HEK293 (cell line): ENCODE measurements around the gene PGAP1.

Experiments
- CTCF ChIA-PET: fragments of 350-600 bp; formaldehyde crosslinking; extraction: SDS; loops from one replicate; lab custom pipeline; 2021; ENCODE audit warnings: antibody characterized with exemption; lab: Yijun Ruan, JAX
- POLR2A ChIA-PET: fragments of 300-600 bp; formaldehyde crosslinking; extraction: SDS; loops from one replicate; lab custom pipeline; 2020; ENCODE audit warnings: antibody characterized with exemption, inconsistent platforms; lab: Yijun Ruan, JAX
- H3K27ac ChIP-seq: fragments of 200-500 bp; sonication (Bioruptor generic); 2 replicates; pipeline ENCODE4 v1.5.1; 2014; ENCODE audit warnings: low read depth, low read length, control low read depth, inconsistent platforms; ENCODE audit errors: extremely low read depth
- H3K36me3 ChIP-seq, 2 experiments: fragments of 200-500 bp in 1 of 2; sonication (Bioruptor generic) in 1 of 2; 1 replicate in 1 of 2; 2 replicates in 1 of 2; pipeline ENCODE4 v1.5.1; 2014 to 2017; ENCODE audit warnings: inconsistent platforms in 2 of 2, low read length in 2 of 2; ENCODE audit not compliant: control insufficient read depth in 2 of 2, insufficient read depth in 1 of 2
- H3K4me1 ChIP-seq: fragments of 200-500 bp; sonication (Bioruptor generic); 2 replicates; pipeline ENCODE4 v1.5.1; 2014; ENCODE audit warnings: mild to moderate bottlenecking, low read length, inconsistent platforms; ENCODE audit not compliant: control insufficient read depth, insufficient read depth
- H3K4me3 ChIP-seq: 2 replicates; pipeline ENCODE4 v1.5.1; 2011; ENCODE audit warnings: low read depth, mild to moderate bottlenecking, control low read depth, low read length, moderate library complexity
- H3K9me3 ChIP-seq: fragments of 200-500 bp; sonication (Bioruptor generic); 2 replicates; pipeline ENCODE4 v1.5.1; 2014; ENCODE audit warnings: low read depth, low read length, inconsistent platforms; ENCODE audit not compliant: control insufficient read depth, insufficient read depth
- BCL6B ChIP-seq: fragments of 450-650 bp; formaldehyde crosslinking; IDR thresholded peaks from 2 replicates; pipeline ENCODE4 v1.5.1; 2017; ENCODE audit warnings: missing biosample characterization, missing genetic modification characterization
- GLIS1 ChIP-seq: fragments of 450-650 bp; formaldehyde crosslinking; IDR thresholded peaks from 2 replicates; pipeline ENCODE4 v1.5.1; 2016; ENCODE audit warnings: missing biosample characterization, missing genetic modification characterization
- HOXD13 ChIP-seq: sonication (generic); formaldehyde crosslinking; IDR thresholded peaks from 2 replicates; pipeline ENCODE4 v1.8.0; 2022; ENCODE audit warnings: missing genetic modification reagents, borderline replicate concordance
- INSM2 ChIP-seq: fragments of 450-650 bp; formaldehyde crosslinking; IDR thresholded peaks from 2 replicates; pipeline ENCODE4 v1.5.1; 2016; ENCODE audit warnings: missing biosample characterization, missing genetic modification characterization
- MEIS1 ChIP-seq: sonication (generic); formaldehyde crosslinking; IDR thresholded peaks from 2 replicates; pipeline ENCODE4 v1.8.1; 2022; ENCODE audit warnings: missing genetic modification reagents, mild to moderate bottlenecking, borderline replicate concordance
- PRDM2 ChIP-seq: fragments of 450-650 bp; formaldehyde crosslinking; IDR thresholded peaks from 2 replicates; pipeline ENCODE4 v1.5.1; 2016; ENCODE audit warnings: missing biosample characterization, missing genetic modification characterization, borderline replicate concordance
- SALL2 ChIP-seq: fragments of 450-650 bp; formaldehyde crosslinking; IDR thresholded peaks from 2 replicates; pipeline ENCODE4 v1.5.0; 2017; ENCODE audit warnings: missing biosample characterization, mild to moderate bottlenecking, missing genetic modification characterization, borderline replicate concordance
- SP2 ChIP-seq: fragments of 450-650 bp; formaldehyde crosslinking; IDR thresholded peaks from 2 replicates; pipeline ENCODE4 v1.5.1; 2016; ENCODE audit warnings: missing biosample characterization, missing genetic modification characterization
- TCF7L2 ChIP-seq: IDR thresholded peaks from 2 replicates; pipeline ENCODE4 v1.6.1; 2011; ENCODE audit warnings: low read depth, mild to moderate bottlenecking, inconsistent platforms, low read length, moderate library complexity, borderline replicate concordance
- ZNF157 ChIP-seq: fragments of 450-650 bp; formaldehyde crosslinking; IDR thresholded peaks from 2 replicates; pipeline ENCODE4 v1.5.1; 2016; ENCODE audit warnings: missing biosample characterization, missing genetic modification characterization
- ZNF274 ChIP-seq, 2 experiments: fragments of 200-500 bp in 1 of 2; fragments of 450-650 bp in 1 of 2; sonication (Bioruptor generic) in 1 of 2; formaldehyde crosslinking in 1 of 2; IDR thresholded peaks; 2 replicates each; pipeline versions ENCODE4 v1.5.1 to v1.6.1; 2014 to 2016; ENCODE audit warnings: borderline replicate concordance in 1 of 2, inconsistent platforms in 1 of 2, low read length in 1 of 2, missing biosample characterization in 1 of 2, missing genetic modification characterization in 1 of 2
- ZNF311 ChIP-seq: fragments of 450-650 bp; formaldehyde crosslinking; IDR thresholded peaks from 2 replicates; pipeline ENCODE4 v1.5.1; 2017; ENCODE audit warnings: missing biosample characterization, missing genetic modification characterization, borderline replicate concordance
- ZNF548 ChIP-seq: fragments of 450-650 bp; formaldehyde crosslinking; IDR thresholded peaks from 2 replicates; pipeline ENCODE4 v1.5.1; 2016; ENCODE audit warnings: missing biosample characterization, missing genetic modification characterization
- ZNF624 ChIP-seq: fragments of 450-650 bp; formaldehyde crosslinking; IDR thresholded peaks from 2 replicates; pipeline ENCODE4 v1.5.1; 2017; ENCODE audit warnings: missing biosample characterization, missing genetic modification characterization
- ZNF626 ChIP-seq: fragments of 450-650 bp; sonication (Bioruptor Pico); formaldehyde crosslinking; IDR thresholded peaks from 2 replicates; pipeline ENCODE4 v1.5.1; 2018; ENCODE audit warnings: missing biosample characterization, missing genetic modification characterization, inconsistent platforms
- ZNF629 ChIP-seq: fragments of 450-650 bp; formaldehyde crosslinking; IDR thresholded peaks from 2 replicates; pipeline ENCODE4 v1.5.1; 2017; ENCODE audit warnings: missing biosample characterization, missing genetic modification characterization
- ZSCAN23 ChIP-seq: fragments of 450-650 bp; formaldehyde crosslinking; IDR thresholded peaks from 2 replicates; pipeline ENCODE4 v1.5.1; 2016; ENCODE audit warnings: missing biosample characterization, missing genetic modification characterization
- TF ChIP-seq, protein P1 (sequence below): fragments of 450-650 bp; formaldehyde crosslinking; IDR thresholded peaks from 2 replicates; pipeline ENCODE4 v1.5.1; 2017; ENCODE audit warnings: missing biosample characterization, missing genetic modification characterization
- TF ChIP-seq, protein P2 (sequence below): fragments of 450-650 bp; formaldehyde crosslinking; IDR thresholded peaks from 2 replicates; pipeline ENCODE4 v1.5.1; 2016; ENCODE audit warnings: missing biosample characterization, missing genetic modification characterization

Gene PGAP1

DNA sequence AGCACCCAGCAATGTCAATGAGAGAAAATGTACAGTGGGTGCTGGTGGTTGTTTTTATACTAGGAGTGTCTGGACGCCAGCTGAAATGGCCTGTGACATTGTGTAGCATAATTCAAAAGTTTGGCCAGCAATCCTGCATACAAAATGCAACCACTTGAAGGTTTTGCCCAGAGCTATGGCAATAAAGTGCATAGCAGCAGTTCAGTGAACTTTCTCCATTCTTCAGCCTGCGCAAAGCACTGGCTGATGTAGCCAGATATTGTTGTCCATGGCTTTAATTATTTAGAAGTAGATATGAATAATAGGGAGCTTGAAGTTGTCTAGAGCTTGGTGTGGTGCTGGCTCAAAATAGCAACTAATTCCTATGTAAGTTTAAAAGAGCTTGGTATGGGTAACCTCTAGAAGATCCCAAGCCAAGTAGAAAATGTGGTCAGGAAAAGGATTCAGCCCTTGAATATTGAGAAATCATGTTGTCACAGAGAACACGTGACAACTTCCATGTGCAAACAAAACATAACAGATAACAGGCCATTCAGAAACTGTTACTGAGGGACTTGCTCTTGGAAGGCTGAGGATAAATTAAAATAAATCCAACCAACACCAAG lies 33.3 kb upstream of the PGAP1 start (continued):
- no peak for TF ChIP-seq SP2 (tag by site-specific recombination)
- no peak for TF ChIP-seq SALL2 (tag by site-specific recombination)
- no peak for TF ChIP-seq ZNF626
- no peak for TF ChIP-seq ZSCAN23 (tag by site-specific recombination)
- TF ChIP-seq, protein P1, sequence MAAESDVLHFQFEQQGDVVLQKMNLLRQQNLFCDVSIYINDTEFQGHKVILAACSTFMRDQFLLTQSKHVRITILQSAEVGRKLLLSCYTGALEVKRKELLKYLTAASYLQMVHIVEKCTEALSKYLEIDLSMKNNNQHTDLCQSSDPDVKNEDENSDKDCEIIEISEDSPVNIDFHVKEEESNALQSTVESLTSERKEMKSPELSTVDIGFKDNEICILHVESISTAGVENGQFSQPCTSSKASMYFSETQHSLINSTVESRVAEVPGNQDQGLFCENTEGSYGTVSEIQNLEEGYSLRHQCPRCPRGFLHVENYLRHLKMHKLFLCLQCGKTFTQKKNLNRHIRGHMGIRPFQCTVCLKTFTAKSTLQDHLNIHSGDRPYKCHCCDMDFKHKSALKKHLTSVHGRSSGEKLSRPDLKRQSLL (tag by site-specific recombination) = no peak
- no peak for TF ChIP-seq ZNF311 (tag by site-specific recombination)
- TF ChIP-seq ZNF157 (tag by site-specific recombination) = no peak

DNA sequence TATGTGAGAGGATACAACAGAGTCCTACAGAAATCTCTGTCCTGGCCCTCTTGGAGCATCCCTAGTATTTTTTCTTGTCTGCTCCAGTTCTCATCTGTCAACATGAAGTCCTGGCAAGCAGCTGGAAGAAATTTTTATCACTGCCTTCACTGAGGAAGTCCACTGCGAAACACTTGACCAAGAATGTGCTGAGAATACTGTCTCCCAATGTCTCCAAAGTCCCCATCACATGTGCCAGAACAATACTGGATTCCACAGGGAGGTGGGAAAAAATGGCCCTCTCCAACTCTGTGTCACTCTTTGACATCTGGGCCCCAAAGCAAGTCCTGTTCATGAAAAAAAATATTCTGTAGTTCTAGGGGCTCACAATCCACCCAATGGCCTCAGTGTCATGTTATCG lies 32.8 kb upstream of the PGAP1 start:
- CTCF ChIA-PET = interaction anchor here (0.6 to 0.7 kb wide), 2 partner anchors 21 to 53 kb away, joined by 3 read pairs; no protein-coding TSS in a partner anchor
- no peaks in the 10 kb centered on the region for H3K4me1 ChIP-seq
- H3K9me3 ChIP-seq = no peaks in the 10 kb centered on the region

GRCh38 chr2:196957881-196958525 lies 31.5 kb upstream of the PGAP1 start:
- H3K4me3 ChIP-seq = no peak overlapping the region
- H3K36me3 ChIP-seq = no peaks in the 10 kb centered on the region
- POLR2A ChIA-PET = no interaction called here
- H3K27ac ChIP-seq = no peak overlapping the region
- CTCF ChIA-PET = interaction anchor here (0.7 to 0.8 kb wide), 2 partner anchors 10 to 54 kb away, joined by 3 read pairs; no protein-coding TSS in a partner anchor
- no peaks in the 10 kb centered on the region for H3K4me1 ChIP-seq
- no peaks in the 10 kb centered on the region for H3K9me3 ChIP-seq
- no peak for TF ChIP-seq ZNF629 (tag by site-specific recombination)
- no peak for TF ChIP-seq PRDM2
- no peak for TF ChIP-seq ZNF274 (IDR thresholded peaks at IDR 0.05; ENCODE audit: low read length)
- no peak for TF ChIP-seq ZNF274 (tag by site-specific recombination; IDR thresholded peaks at IDR 0.05; ENCODE audit: borderline replicate concordance)

More for the DNA sequence above, 32.8 kb upstream of the PGAP1 start:
- POLR2A ChIA-PET = no interaction called here
- no peak overlapping the region for H3K27ac ChIP-seq
- no peak overlapping the region for H3K4me3 ChIP-seq
- no peaks in the 10 kb centered on the region for H3K36me3 ChIP-seq
- no peak for TF ChIP-seq HOXD13 (CRISPR knock-in tag)
- TF ChIP-seq, protein P2, sequence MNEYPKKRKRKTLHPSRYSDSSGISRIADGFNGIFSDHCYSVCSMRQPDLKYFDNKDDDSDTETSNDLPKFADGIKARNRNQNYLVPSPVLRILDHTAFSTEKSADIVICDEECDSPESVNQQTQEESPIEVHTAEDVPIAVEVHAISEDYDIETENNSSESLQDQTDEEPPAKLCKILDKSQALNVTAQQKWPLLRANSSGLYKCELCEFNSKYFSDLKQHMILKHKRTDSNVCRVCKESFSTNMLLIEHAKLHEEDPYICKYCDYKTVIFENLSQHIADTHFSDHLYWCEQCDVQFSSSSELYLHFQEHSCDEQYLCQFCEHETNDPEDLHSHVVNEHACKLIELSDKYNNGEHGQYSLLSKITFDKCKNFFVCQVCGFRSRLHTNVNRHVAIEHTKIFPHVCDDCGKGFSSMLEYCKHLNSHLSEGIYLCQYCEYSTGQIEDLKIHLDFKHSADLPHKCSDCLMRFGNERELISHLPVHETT (tag by site-specific recombination) = no peak
- TF ChIP-seq TCF7L2 = no peak
- no peak for TF ChIP-seq ZNF548 (tag by site-specific recombination)
- no peak for TF ChIP-seq GLIS1 (tag by site-specific recombination)
- no peak for TF ChIP-seq ZNF624 (tag by site-specific recombination)
- no peak for TF ChIP-seq MEIS1 (CRISPR knock-in tag)
- TF ChIP-seq ZSCAN23 (tag by site-specific recombination) = no peak
- no peak for TF ChIP-seq INSM2 (tag by site-specific recombination)
- TF ChIP-seq BCL6B (tag by site-specific recombination) = no peak
- TF ChIP-seq, all 188 proteins: peak for 0
